Thyroid gland (tissue), 4 donors: ENCODE measurements around the gene GRK1. TPM values are rescaled to one million over a fixed set of nuclear protein-coding genes. Genes with fewer than 3 reads are reported as not detected.

Experiments
- DNase-seq, 2 donors: peaks; one replicate each; pipeline ENCODE4 v3.0.0-alpha.2; 2019
- H3K27ac ChIP-seq, 3 donors: fragments of 200-600 bp; sonication (generic); 1 replicate in 2 of 3; 2 replicates in 1 of 3; pipeline ENCODE4 v1.5.1; 2016 to 2019; ENCODE audit warnings: mild to moderate bottlenecking in 1 of 3, moderate library complexity in 1 of 3
- H3K27me3 ChIP-seq: fragments of 200-600 bp; sonication (generic); one replicate; pipeline ENCODE4 v1.5.1; 2019
- H3K36me3 ChIP-seq, 2 donors: fragments of 200-600 bp; sonication (generic); one replicate each; pipeline ENCODE4 v1.5.1; 2016 to 2019
- H3K4me1 ChIP-seq, 2 donors: fragments of 200-600 bp; sonication (generic); one replicate each; pipeline ENCODE4 v1.5.1; 2017 to 2019
- H3K4me3 ChIP-seq, 3 donors: fragments of 200-600 bp; sonication (generic); replicated peaks in 1 of 3; 1 replicate in 2 of 3; 2 replicates in 1 of 3; pipeline ENCODE4 v1.5.1; 2016; ENCODE audit warnings: mild to moderate bottlenecking in 1 of 3
- H3K9me3 ChIP-seq: fragments of 200-600 bp; sonication (generic); one replicate; pipeline ENCODE4 v1.5.1; 2017
- POLR2A ChIP-seq, 2 donors: fragments of 450-650 bp; IDR thresholded peaks; one replicate each; pipeline ENCODE4 v1.6.1; 2017; ENCODE audit warnings: antibody characterized with exemption in 2 of 2, mild to moderate bottlenecking in 2 of 2, moderate library complexity in 1 of 2
- WGBS, 2 donors: methylation state at CpG; one replicate each; pipeline ENCODE4 v1.1.5; 2017; 5-methylcytosine and 5-hydroxymethylcytosine counted together
- intact Hi-C: fragments of 100-400 bp; cut with DNase I; formaldehyde crosslinking; loops from one replicate; pipeline ENCODE4 v1.15.1; 2023
- total RNA-seq, 4 donors: library from RNA; depleted of rRNA; stranded (reverse); fragments of >200 nt; gene quantifications; one replicate each; pipeline ENCODE4 v1.2.3, GENCODE V29; 2016
- TF ChIP-seq, protein P1 (sequence below), 6 experiments: fragments of 200-600 bp in 3 of 6; fragments of 450-650 bp in 3 of 6; sonication (generic) in 3 of 6; IDR thresholded peaks; one replicate each; pipeline ENCODE4 v1.5.1; 2016 to 2019; ENCODE audit warnings: antibody characterized with exemption in 6 of 6, mild to moderate bottlenecking in 2 of 6, inconsistent platforms in 1 of 6, moderate library complexity in 1 of 6

Gene GRK1
- total RNA-seq, 4 donors from 2014 or later, result 2.0 to 17.9 (median 2.7) TPM

DNA sequence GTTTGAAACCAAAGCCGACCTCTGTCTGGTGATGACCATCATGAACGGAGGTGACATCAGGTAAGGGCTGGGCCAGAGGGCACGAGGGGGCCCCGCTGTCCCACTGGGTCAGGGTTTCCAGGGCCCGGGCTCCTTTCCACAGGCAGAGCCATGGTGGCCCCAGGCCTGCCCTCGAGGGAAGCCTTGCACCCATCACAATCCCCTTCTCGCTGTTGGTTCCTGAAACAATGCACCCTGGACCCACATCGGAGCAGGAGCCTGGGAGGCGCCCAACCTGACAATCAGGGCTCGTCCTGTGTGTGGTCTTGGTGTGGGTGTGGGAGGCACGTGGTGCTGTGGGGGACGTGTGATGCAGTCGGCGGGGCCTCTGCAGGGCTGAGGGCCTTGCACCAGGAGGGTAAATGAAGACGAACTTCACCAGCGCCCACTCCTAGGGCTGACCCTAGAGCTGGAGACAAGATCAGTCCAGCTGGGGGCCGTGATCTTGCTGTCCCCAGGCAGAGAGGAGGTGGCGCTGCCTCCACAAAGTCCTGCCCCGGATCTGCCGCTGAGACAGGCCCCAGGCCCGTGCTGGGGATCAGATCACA is 2.8 kb downstream of the GRK1 start:
- no peak for DNase-seq
- Histone ChIP-seq H3K4me3 (no peak overlapping the region), H3K36me3 (no peaks in the 10 kb centered on the region), H3K27ac (no peak overlapping the region), H3K9me3 (no peaks in the 10 kb centered on the region), H3K27me3 (no peaks in the 10 kb centered on the region), H3K4me1 (no peaks in the 10 kb centered on the region)
- intact Hi-C loops, result no loop called here
- 87% methylated on average over 13 to 18 of the region's 21 CpGs for WGBS, 2 donors
- TF ChIP-seq, protein P1, sequence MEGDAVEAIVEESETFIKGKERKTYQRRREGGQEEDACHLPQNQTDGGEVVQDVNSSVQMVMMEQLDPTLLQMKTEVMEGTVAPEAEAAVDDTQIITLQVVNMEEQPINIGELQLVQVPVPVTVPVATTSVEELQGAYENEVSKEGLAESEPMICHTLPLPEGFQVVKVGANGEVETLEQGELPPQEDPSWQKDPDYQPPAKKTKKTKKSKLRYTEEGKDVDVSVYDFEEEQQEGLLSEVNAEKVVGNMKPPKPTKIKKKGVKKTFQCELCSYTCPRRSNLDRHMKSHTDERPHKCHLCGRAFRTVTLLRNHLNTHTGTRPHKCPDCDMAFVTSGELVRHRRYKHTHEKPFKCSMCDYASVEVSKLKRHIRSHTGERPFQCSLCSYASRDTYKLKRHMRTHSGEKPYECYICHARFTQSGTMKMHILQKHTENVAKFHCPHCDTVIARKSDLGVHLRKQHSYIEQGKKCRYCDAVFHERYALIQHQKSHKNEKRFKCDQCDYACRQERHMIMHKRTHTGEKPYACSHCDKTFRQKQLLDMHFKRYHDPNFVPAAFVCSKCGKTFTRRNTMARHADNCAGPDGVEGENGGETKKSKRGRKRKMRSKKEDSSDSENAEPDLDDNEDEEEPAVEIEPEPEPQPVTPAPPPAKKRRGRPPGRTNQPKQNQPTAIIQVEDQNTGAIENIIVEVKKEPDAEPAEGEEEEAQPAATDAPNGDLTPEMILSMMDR (IDR thresholded peaks at IDR 0.05), result no peak
- TF ChIP-seq POLR2A (IDR thresholded peaks at IDR 0.05), result no peak

DNA sequence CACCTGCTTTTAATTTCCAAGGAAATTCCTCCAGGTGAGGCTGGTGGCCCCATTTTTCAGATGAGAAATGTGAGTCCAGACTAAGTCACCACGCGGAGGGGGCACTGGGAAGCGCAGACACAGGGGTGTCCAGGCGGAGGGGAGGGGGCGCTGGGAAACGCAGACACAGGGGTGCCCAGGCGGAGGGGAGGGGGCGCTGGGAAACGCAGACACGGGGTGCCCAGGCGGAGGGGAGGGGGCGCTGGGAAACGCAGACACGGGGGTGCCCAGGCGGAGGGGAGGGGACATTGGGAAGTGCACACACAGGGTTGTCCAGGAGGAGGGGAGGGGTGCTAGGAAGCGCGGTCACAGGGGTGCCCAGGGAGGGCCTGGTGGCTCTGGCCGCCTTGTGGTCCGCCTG is 3.5 kb downstream of the GRK1 start:
- H3K4me1 ChIP-seq, result no peaks in the 10 kb centered on the region
- DNase-seq, result no peak
- H3K4me3 ChIP-seq, result no peak overlapping the region
- TF ChIP-seq, protein P1 (IDR thresholded peaks at IDR 0.05), result no peak
- TF ChIP-seq POLR2A (IDR thresholded peaks at IDR 0.05), result no peak
- 91 to 94% methylated on average over 19 of the region's 19 CpGs for WGBS, 2 donors
- no peak overlapping the region for H3K27ac ChIP-seq
- H3K36me3 ChIP-seq, result no peaks in the 10 kb centered on the region
- intact Hi-C loops, result no loop called here
- H3K27me3 ChIP-seq, result no peaks in the 10 kb centered on the region
- H3K9me3 ChIP-seq, result no peaks in the 10 kb centered on the region

DNA sequence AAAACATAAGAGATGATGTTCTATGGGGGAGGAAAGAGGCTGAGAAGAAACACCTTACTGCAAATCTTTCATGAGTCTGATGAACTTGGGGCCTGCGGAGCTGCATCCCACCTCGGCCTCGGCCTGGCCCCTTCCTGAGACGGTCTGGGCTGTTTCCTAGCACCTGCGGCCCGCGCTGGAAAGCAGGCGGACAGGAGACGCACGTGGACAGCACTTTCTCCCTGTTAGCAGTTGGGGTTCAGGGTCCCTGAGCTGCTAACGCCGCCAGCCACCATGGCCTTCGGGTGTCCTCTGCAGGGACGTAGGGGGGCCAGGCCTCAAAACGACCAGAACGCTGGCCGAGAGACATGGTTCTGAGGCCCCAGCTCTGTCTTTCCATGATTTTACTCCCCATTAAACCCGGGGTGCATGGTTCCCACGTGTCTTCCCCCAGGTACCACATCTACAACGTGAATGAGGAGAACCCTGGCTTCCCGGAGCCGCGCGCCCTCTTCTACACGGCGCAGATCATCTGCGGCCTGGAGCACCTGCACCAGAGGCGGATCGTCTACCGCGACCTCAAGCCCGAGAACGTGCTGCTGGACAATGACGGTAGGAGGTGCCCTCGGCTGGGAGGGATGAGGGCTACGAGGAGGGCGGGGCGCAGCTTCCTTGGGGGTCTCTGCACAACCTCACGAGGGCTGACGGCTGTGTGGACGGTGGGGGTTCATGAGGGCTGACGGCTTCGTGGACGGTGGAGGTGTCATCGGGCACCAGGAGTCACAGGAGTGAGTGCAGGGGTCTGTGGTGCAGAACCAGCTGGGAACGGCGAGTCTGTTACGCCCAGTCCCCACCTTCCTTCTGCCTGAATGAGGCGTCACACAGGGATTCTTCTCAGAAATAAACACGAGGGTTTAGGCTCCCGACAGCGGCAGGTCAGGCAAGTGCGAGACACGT is 4.3 kb downstream of the GRK1 start:
- H3K36me3 ChIP-seq, result no peaks in the 10 kb centered on the region
- DNase-seq, result no peak
- H3K27me3 ChIP-seq, result no peaks in the 10 kb centered on the region
- WGBS, 2 donors, result 93 to 94% methylated on average over 47 to 54 of the region's 54 CpGs
- H3K4me3 ChIP-seq, result no peak overlapping the region
- no peak overlapping the region for H3K27ac ChIP-seq
- H3K4me1 ChIP-seq, result no peaks in the 10 kb centered on the region
- intact Hi-C loops, result no loop called here
- H3K9me3 ChIP-seq, result no peaks in the 10 kb centered on the region
- TF ChIP-seq POLR2A (IDR thresholded peaks at IDR 0.05), result no peak
- TF ChIP-seq, protein P1 (IDR thresholded peaks at IDR 0.05), result no peak

DNA sequence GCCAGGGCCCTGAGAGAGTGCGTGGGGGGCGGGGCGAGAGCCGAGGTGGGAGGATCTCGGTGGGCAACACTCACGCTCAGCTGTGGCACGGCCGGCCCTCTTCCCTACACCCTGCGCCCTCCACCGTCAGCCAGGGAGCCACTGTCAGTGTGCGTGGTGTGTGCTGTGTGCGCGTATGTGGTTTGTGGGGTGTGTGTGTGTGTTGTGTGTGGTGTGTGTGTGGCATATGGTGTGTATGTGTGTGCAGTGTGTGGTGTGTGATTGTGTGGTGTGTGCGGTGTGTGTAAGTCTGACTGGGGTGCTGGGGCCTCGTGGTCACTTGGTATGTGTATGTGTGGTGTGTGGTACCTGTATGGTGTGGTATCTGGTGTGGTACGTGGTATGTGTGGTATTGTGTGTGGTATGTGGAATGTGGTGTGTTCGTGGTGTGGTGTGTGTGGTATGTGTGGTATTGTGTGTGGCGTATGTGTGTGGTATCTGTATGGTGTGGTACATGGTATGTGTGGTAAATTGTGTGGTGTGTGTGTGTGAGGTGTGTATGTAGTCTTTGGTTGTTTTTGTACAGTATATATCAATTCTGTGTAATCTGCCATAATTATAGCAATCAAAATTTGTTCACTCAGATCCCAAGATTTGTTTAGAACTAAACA is 5.1 kb downstream of the GRK1 start:
- intact Hi-C loops, result no loop called here
- no peaks in the 10 kb centered on the region for H3K9me3 ChIP-seq
- H3K27ac ChIP-seq, result no peak overlapping the region
- H3K27me3 ChIP-seq, result no peaks in the 10 kb centered on the region
- WGBS, 2 donors, result 89 to 90% methylated on average over 18 of the region's 18 CpGs
- TF ChIP-seq, protein P1 (IDR thresholded peaks at IDR 0.05), result no peak
- TF ChIP-seq POLR2A (IDR thresholded peaks at IDR 0.05), result no peak
- no peak overlapping the region for H3K4me3 ChIP-seq
- H3K36me3 ChIP-seq, result no peaks in the 10 kb centered on the region
- no peak for DNase-seq
- H3K4me1 ChIP-seq, result no peaks in the 10 kb centered on the region
